ENCODE data around the gene GABRG3. TPM values are rescaled to one million over a fixed set of nuclear protein-coding genes. Genes with fewer than 3 reads are reported as not detected.

Gene GABRG3
- total RNA-seq, 1 donor = under 0.01 TPM

DNA sequence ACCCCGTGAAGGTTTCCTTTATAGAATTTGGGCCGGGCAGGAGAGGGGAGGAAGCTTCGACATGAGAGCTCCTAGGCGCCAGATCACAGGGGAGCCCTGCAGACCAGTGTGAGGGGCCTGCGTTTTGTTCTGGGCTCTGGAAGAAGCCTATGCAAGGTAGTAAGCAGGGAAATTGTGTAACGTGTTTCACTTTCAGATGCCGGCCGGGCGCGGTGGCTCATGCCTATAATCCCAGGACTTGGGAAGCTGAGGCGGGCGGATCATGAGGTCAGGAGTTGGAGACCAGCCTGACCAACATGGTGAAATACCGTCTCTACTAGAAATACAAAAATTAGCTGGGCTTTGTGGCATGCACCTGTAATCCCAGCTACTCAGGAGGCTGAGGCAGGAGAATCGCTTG lies 65.2 kb downstream of the GABRG3 start:
- H3K9me3 ChIP-seq (ENCODE audit: low read depth, low read length) = no peaks in the 10 kb centered on the region
- H3K4me3 ChIP-seq (ENCODE audit: low read length) = no peak overlapping the region
- no peaks in the 10 kb centered on the region for H3K4me1 ChIP-seq (ENCODE audit: insufficient read depth, low read length)
- H3K27me3 ChIP-seq (ENCODE audit: insufficient read depth, low read length) = no peaks in the 10 kb centered on the region

DNA sequence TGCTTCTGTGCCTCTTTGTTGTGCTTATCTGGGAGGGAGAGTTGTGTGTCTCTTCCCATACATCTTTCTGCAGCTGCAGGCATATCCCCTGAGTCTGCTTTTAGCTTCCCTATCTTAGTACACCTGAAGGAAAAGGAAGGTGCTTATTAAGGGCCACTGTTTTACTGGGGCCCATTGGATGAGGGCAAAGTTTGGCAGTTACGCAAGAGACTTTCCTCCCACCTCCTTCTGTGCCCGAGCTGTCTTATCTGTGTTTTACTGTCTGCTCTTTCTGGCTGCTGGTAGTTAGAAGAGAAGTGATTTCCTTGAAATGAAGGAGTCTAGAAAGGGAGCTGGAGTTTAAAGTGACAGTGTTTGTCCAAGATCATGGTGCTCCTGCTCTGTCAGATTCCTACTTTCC lies 66.5 kb downstream of the GABRG3 start:
- no peaks in the 10 kb centered on the region for H3K9me3 ChIP-seq (ENCODE audit: low read depth, low read length)
- no peaks in the 10 kb centered on the region for H3K27me3 ChIP-seq (ENCODE audit: insufficient read depth, low read length)
- H3K4me1 ChIP-seq (ENCODE audit: insufficient read depth, low read length) = no peaks in the 10 kb centered on the region
- H3K4me3 ChIP-seq (ENCODE audit: low read length) = no peak overlapping the region

DNA sequence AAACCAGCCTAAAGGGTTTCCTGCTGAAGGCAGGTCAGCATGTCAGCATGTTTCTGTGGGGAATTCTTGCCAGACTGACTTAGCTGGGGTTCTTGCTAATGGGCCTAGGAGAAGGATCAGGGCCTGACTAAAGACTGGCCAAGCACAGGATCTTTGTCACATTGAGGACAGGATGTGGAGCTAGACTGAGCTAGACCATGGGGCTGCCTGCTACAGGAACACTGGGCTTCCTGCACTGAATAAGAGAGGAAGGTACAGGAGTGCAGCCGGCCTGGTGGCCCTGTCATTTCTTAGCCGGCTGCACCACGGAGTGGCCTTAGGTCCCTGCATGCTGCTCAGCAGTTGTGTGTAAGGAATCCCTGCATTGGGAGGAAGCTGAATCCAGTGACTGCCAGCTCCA lies 68.2 kb downstream of the GABRG3 start:
- Histone ChIP-seq H3K27me3 (ENCODE audit: insufficient read depth, low read length) (no peaks in the 10 kb centered on the region), H3K4me1 (ENCODE audit: insufficient read depth, low read length) (no peaks in the 10 kb centered on the region), H3K9me3 (ENCODE audit: low read depth, low read length) (no peaks in the 10 kb centered on the region), H3K4me3 (ENCODE audit: low read length) (no peak overlapping the region)

DNA sequence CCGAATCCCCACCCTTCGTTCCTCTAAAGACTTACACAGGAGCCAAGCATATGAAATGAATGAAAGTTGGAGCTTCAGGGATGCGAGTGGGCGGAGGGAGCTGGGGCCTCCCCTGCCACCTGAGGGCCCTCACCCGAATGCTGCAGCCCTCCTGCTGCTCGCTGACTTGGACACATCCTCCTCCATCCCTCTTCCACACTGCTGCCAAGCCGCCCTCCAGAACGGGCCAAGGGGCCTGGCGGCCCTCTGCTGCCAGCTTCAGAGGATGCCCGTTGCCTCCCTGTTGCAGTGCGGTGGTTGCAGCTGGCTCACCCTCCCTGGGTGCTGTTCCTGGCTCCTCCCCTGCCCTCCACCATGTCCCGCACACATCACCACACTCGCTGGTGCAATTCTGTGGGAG lies 71.2 kb downstream of the GABRG3 start:
- Histone ChIP-seq H3K27me3 (ENCODE audit: insufficient read depth, low read length) (no peaks in the 10 kb centered on the region), H3K4me3 (ENCODE audit: low read length) (no peak overlapping the region), H3K4me1 (ENCODE audit: insufficient read depth, low read length) (no peaks in the 10 kb centered on the region), H3K9me3 (ENCODE audit: low read depth, low read length) (no peaks in the 10 kb centered on the region)

DNA sequence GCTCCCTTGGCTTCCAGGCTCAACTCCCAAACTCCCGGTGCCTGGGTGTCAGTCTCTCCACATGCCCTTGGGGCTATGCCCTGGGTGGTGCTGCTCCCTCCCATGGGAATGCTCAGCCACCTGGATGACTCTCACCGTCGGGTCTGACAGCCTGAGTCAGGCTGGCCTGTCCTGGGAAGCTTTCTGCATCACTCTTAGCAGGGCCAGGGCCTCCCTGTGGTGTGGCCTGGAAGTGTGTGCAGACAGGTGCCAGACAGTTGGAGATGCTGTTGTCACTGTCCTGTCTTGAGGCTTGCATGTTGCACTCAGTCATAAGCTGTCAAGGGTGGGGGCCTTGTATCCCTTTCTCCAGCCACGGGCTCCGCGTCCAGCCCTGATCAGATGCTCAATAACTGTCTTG lies 71.7 kb downstream of the GABRG3 start:
- Histone ChIP-seq H3K9me3 (ENCODE audit: low read depth, low read length) (no peaks in the 10 kb centered on the region), H3K4me3 (ENCODE audit: low read length) (no peak overlapping the region), H3K27me3 (ENCODE audit: insufficient read depth, low read length) (no peaks in the 10 kb centered on the region), H3K4me1 (ENCODE audit: insufficient read depth, low read length) (no peaks in the 10 kb centered on the region)

DNA sequence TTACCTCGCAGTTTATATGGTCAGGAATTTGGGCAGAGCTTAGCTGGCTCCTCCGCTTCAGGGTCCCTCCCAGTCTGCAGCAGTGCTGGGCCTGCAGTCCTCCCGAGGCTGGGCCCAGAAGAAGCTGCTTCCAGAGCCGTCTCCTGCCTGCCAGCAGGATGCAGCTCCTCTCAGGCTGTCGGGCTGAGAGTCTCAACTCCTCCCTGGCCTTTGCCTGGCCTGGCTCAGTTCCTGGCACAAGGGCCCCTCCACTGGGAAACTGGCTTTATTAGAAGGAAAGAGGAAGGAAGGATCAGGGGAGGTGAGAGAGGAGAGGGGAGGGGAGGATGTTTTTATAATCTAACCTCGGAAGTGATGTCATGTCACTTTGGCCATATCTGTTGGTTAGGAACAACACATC lies 72.8 kb downstream of the GABRG3 start:
- H3K4me1 ChIP-seq (ENCODE audit: insufficient read depth, low read length) = no peaks in the 10 kb centered on the region
- no peaks in the 10 kb centered on the region for H3K27me3 ChIP-seq (ENCODE audit: insufficient read depth, low read length)
- no peaks in the 10 kb centered on the region for H3K9me3 ChIP-seq (ENCODE audit: low read depth, low read length)
- no peak overlapping the region for H3K4me3 ChIP-seq (ENCODE audit: low read length)

DNA sequence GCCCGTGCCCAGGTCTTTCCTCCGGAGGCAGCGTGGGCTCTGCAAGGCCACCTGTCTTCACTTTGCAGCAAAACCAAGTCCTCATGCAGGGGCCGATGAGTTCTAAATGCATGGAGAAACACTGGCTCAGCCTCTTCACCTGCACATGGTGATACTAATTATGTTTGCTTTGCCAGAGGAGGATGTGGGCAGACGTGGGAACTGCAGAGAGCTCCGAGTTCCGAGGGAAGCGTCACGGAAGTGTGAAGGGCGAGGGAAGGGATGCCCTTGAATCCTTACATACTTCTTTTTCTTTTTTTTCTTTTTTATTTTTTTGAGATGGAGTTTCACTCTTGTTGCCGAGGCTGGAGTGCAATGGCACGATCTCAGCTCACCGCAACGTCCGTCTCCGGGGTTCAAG lies 74.8 kb downstream of the GABRG3 start:
- no peaks in the 10 kb centered on the region for H3K9me3 ChIP-seq (ENCODE audit: low read depth, low read length)
- no peaks in the 10 kb centered on the region for H3K27me3 ChIP-seq (ENCODE audit: insufficient read depth, low read length)
- H3K4me1 ChIP-seq (ENCODE audit: insufficient read depth, low read length) = no peaks in the 10 kb centered on the region
- no peak overlapping the region for H3K4me3 ChIP-seq (ENCODE audit: low read length)

DNA sequence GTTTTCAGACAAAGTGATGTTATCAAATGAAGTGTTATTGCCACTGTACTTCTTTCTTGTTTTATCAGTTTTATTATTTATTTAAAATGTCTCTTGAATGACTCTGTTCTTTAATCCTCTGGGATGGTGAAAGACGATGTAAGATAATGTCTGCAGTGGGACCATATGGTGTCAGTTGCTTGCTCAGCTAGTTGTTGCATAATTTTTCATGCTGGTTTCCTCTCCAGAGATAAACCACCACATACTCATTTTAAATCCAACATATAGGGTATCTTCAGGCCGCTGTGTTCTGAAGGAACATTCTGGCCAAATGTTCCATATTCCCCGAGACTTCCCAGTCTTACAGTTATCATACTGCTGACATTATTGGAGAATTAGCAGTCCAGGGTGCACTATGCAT lies 75.9 kb downstream of the GABRG3 start:
- H3K27me3 ChIP-seq (ENCODE audit: insufficient read depth, low read length) = no peaks in the 10 kb centered on the region
- no peaks in the 10 kb centered on the region for H3K4me1 ChIP-seq (ENCODE audit: insufficient read depth, low read length)
- H3K9me3 ChIP-seq (ENCODE audit: low read depth, low read length) = no peaks in the 10 kb centered on the region
- no peak overlapping the region for H3K4me3 ChIP-seq (ENCODE audit: low read length)

DNA sequence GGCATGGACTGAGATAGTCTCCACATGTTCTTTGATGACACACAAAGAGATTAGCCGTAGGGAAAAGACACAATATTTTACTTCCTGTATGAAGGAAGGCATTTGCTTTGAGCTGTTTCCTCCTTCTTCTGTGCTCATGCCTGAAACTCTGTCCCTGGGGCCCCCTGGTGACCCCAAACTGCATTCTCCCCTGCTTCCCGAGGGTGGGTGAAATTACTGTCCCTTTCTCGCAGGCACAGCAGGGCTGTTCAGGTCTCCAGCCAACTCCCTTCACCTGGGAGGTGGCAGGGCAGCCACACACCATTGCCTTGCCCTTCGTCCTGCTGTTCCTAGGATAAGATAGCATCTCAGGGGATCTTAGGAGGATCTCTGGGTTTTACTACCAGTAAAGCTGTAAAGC lies 79.2 kb downstream of the GABRG3 start:
- Histone ChIP-seq H3K4me1 (ENCODE audit: insufficient read depth, low read length) (no peaks in the 10 kb centered on the region), H3K4me3 (ENCODE audit: low read length) (no peak overlapping the region), H3K9me3 (ENCODE audit: low read depth, low read length) (no peaks in the 10 kb centered on the region), H3K27me3 (ENCODE audit: insufficient read depth, low read length) (no peaks in the 10 kb centered on the region)

DNA sequence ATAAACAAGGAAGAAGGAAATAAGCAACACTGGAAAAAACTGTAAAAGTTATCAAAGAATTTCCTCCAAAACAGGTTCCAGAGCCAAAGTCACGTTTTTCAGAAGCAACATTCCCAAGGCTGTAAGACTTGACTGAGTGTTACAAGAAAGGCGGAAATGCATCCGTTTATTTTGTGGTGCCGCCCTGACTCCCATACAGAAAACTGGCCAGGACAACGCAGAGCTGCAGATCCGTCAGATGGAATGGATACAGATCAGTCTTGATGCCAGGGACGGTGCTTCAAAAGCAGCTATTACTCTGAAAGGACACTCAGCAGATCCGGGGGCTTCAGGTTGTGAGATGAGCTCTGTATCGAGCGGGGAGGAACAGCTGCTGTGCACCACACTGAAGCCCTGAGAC lies 83.4 kb downstream of the GABRG3 start:
- Histone ChIP-seq H3K27me3 (ENCODE audit: insufficient read depth, low read length) (no peaks in the 10 kb centered on the region), H3K4me1 (ENCODE audit: insufficient read depth, low read length) (no peaks in the 10 kb centered on the region), H3K4me3 (ENCODE audit: low read length) (no peak overlapping the region), H3K9me3 (ENCODE audit: low read depth, low read length) (no peaks in the 10 kb centered on the region)

DNA sequence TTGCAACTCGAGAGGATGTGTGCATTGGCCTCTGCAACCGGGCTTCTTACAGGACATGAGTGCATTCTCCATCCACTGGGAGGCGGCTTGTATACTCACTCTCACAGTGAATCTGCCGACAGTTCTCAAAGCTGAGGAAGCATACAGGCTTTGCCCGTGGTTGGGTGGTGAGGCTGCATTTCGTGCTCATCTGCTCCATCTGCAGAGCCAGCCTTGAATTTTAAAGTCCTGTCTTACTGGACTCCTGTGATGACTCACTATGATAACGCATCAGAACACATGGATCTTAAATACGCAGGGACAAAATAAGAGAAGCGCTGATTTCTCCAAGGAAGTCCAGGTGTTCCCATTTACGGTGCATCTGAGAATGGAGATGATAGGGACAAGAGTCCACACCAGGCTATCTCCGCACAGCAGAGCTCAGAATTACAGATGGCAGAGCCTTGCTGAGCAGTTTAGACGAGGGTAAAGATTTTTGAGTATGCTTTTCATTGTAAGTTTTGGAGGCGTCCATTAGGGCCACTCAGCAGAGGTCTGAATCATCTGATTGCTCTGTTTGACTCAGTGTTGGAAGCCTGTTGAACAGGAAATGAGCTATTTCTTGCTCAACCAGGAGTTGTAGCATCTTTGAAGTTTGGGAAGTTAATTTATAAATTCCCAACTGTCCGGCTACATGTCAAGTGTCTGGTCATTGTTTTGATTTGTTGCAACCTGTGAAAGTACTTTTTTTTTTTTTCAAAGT lies 87.1 kb downstream of the GABRG3 start:
- Histone ChIP-seq H3K9me3 (ENCODE audit: low read depth, low read length) (no peaks in the 10 kb centered on the region), H3K4me1 (ENCODE audit: insufficient read depth, low read length) (no peaks in the 10 kb centered on the region), H3K4me3 (ENCODE audit: low read length) (no peak overlapping the region), H3K27me3 (ENCODE audit: insufficient read depth, low read length) (no peaks in the 10 kb centered on the region)

DNA sequence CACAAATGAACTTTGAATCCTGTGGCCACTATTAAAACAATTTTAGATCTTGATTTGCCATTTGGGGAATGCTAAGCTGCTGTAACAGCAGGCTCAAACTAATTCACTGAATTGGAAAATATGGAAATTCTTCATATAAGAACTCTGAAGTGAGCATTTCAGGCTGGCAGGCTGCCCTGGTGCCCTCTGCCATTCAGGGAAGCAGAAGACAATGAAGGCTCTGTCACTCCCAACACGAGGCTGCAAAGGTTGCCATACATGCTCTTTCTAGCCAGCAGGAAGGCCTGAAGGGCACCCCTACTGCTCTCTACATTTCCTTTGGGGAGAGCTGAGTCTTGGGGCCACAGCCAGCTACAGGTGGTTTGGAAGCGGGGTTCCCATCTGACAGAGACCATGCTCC lies 88.0 kb downstream of the GABRG3 start:
- no peaks in the 10 kb centered on the region for H3K9me3 ChIP-seq (ENCODE audit: low read depth, low read length)
- H3K4me1 ChIP-seq (ENCODE audit: insufficient read depth, low read length) = no peaks in the 10 kb centered on the region
- H3K27me3 ChIP-seq (ENCODE audit: insufficient read depth, low read length) = no peaks in the 10 kb centered on the region
- no peak overlapping the region for H3K4me3 ChIP-seq (ENCODE audit: low read length)

DNA sequence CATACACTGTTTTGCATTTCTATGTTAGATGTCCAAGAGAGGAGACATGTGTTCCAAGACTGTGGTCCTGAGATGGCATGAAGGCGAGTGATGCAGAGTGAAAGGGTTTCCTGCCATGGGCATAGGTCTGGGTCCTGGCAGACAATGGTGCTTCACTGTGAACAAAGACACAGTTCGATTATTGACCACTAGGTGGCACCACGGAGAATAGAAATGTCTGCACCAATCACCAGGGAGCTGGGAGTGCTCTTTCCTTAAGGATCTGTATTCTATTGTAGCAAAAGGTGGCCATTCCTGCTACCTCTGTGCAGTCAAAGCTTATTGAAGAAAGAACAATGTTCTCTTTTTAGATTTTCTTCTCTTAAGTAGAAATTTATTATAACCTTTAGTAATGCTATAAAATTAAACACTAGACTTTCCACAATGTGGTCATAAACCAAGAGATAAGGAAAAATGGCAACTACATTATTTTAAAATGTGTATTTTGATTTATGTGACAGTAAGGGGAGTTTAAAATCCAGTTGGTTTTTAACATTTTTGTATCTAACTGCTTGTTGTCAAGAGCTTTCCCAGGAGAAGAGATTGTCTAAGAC lies 88.7 kb downstream of the GABRG3 start:
- Histone ChIP-seq H3K4me1 (ENCODE audit: insufficient read depth, low read length) (no peaks in the 10 kb centered on the region), H3K9me3 (ENCODE audit: low read depth, low read length) (no peaks in the 10 kb centered on the region), H3K4me3 (ENCODE audit: low read length) (no peak overlapping the region), H3K27me3 (ENCODE audit: insufficient read depth, low read length) (no peaks in the 10 kb centered on the region)

DNA sequence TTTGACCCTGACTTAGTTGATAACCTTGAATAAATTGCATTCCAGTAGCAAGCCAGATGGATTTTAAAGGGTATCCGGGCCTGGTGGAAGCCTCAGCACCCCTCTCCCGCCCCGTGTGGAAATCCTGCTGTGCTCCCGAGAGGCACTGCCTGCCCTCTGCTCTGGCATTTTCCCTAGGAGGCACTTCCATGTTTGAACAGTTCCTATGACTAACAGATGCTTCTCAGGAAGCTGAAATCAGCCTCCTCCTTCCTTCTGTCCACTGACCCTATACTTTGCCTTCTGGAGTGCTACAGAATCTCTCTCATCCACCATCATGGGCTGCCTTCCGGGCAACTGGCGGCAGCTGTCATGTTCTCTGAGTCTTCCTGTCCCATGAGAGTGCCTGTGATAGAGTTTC lies 90.8 kb downstream of the GABRG3 start:
- no peaks in the 10 kb centered on the region for H3K9me3 ChIP-seq (ENCODE audit: low read depth, low read length)
- no peaks in the 10 kb centered on the region for H3K4me1 ChIP-seq (ENCODE audit: insufficient read depth, low read length)
- no peak overlapping the region for H3K4me3 ChIP-seq (ENCODE audit: low read length)

DNA sequence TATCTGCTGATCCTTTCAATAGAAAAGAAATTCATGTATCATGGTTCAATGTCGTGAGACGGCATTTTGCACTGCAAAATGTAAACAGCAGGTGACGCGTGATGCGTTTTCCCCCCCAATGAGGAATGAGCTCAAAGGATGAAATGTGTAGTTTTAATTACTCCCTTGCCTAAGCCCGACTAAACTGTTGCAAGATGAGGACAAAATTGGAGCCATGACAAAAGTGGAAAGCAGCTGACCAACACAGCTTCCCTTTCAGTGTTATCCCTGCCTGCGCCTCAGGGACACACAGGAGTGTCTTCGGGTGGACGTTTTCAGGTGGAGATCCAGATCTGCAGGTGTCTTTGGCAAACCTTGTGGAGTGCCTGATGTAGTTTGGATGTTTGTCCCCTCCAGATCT lies 92.0 kb downstream of the GABRG3 start:
- Histone ChIP-seq H3K9me3 (ENCODE audit: low read depth, low read length) (no peaks in the 10 kb centered on the region), H3K4me3 (ENCODE audit: low read length) (no peak overlapping the region), H3K4me1 (ENCODE audit: insufficient read depth, low read length) (no peaks in the 10 kb centered on the region), H3K27me3 (ENCODE audit: insufficient read depth, low read length) (no peaks in the 10 kb centered on the region)

More for the DNA sequence above, 90.8 kb downstream of the GABRG3 start:
- H3K27me3 ChIP-seq (ENCODE audit: insufficient read depth, low read length) = no peaks in the 10 kb centered on the region

DNA sequence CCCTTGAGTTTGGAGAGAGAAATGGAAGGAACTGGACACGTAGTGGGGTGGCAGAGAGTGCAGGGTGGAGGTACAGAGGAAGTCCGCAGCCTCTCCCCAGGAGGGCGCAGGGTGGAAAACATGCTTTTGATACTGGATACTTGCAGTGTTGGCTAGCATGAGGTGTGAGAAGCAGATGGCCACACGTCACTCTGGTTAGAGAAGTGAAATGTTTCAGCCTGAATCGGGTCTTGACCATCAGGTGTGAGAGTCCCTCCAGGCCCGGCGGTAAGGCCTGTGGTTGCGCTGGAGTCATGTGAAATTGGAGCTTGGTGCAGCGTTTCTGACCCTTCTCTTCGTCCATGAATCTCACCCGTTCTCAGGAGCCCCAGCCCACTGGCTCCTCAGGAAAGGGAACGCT lies 93.1 kb downstream of the GABRG3 start:
- H3K9me3 ChIP-seq (ENCODE audit: low read depth, low read length) = no peaks in the 10 kb centered on the region
- H3K27me3 ChIP-seq (ENCODE audit: insufficient read depth, low read length) = no peaks in the 10 kb centered on the region
- no peak overlapping the region for H3K4me3 ChIP-seq (ENCODE audit: low read length)
- H3K4me1 ChIP-seq (ENCODE audit: insufficient read depth, low read length) = no peaks in the 10 kb centered on the region
